GM18861 (cell line): ENCODE data around the gene GREB1L.
A peak's percentile ranks its signal among the peaks of the same experiment; 100 is the strongest.

ENCODE experiments used
- ATAC-seq: cut with Tn5 transposase; IDR thresholded peaks from one replicate; pipeline ENCODE4 v1.9.1; 2021; ENCODE audit not compliant: unreplicated experiment

The GREB1L gene

DNA sequence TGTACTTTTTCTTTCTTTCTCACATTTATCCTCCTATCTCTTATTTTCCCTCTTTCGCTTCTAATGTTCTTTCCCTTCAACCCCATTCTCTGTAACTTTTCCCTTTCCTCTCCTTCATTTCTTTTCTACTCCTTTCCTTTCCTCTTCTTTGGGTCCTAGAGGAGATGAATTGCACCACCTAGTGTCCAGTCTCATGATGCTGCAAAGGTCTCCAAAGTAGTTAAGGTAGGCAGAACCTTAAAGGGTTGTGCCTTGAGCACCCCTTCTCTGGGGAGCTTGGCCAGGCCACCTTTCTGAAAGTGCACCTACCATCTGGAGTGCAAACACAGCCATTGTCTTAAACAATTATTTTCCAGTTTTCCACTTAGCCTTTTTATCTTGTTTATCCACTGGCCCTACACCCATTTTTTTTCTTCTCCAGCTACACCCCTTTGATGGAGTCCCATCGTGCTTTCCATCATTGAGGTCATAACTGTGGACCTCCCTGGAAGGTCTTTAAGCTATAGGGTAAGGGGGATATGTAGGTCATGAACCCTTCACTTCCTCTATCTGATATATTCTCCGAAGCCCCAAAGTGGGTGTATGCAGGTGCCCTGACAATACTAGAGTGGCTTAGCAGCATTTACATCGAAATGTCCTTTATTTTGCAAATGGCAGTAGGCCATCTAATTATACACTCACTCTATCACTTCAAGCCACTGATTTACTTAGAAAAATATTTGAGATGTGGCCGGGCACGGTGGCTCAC, 202.6 kb downstream of the GREB1L start:
- peak; percentile 49 for ATAC-seq

DNA sequence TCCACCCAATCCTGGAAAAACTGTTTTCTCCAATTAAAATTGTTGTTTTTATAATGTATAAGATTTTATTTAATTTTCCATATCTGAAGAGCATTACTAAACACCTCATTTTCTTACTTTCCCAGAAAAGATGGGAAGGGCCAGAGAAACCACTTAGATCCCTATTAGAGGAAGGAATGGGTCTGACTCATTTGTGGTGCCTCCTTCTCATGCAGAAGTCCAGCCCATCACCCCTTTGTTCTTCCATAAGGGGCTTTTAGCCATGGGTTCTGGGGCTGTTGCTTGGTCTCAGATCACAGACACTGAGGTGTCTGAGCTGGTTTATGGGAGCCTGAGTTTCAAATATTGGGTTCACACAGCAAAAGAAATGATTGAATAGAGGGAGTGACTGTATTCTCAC, 206.3 kb downstream of the GREB1L start:
- ATAC-seq: no peak

DNA sequence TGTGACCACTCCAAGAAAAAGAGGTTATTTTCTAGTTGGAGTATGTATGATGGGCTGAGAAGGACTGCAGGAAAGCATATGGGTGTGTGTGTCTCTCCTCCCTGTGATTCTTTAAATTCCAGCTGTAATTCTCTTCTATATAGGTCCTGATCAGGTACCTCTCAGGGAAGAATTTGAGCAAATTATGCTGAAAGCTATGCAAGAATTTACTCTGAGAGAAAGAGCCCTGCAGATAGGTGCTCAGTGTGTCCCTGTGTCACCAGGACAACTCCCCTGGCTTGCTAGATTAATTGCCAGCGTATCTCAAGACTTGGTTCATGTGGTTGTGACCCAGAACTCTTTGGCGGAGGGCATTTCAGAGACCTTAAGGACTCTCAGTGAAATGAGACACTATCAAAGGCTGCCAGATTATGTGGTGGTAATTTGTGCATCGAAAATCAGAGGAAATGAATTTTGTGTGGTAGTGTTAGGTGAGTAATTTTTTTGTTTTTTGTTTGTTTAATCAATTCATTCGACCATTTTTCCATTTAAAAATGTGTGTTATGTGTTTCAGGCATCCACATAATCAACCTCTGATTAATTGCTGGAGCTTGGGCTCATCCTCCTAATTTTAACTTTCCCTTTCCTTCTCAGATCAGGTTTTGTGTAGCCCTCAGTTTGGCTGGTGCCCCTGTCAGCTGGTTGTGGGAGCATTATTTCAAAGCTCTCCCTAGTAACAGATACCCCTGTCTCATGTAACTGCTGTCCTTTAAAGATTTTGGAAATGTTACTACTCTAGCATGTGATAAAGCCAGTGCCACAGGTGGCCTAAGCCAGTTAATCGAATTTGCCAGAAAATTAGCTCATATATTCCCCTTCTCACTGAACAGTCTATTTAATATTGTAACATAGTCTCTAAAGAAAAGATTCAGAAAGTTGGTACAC, 207.6 kb downstream of the GREB1L start:
- no peak for ATAC-seq

DNA sequence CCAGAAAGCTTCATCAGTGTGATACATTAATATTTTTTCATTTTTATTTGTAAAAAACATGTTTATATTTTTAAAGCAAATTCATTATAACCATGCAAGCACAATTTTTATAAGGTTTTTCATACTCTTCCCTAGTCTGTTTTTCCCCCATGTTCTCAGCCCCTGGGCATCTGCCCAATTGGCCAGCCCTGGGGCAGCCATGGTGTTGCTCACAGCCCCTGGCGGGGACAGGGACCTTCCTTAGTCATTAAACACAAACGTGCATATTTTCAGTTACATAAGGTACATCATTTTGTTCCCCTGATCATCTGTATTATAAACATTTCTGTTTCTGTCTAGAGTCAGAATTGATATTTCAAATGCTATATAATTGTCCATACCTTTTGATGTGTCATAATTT, 208.5 kb downstream of the GREB1L start:
- ATAC-seq: no peak

DNA sequence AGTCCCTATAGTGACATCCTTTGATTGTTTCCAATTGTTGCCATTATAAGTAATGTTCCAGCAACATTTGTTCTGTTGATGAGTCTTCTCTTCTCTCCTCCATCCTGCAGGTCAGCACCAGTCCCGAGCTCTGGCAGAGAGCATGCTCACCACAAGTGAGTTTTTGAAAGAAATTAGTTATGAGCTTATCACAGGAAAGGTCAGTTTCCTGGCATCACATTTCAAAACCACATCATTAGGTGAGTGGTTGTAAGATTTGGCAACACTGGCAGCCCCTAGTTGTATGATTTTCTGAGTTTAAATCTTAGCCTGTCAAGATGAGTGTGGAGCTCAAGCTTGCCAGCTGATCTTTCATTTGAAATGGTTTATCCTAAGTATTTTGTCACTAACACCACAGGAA, 208.9 kb downstream of the GREB1L start:
- no peak for ATAC-seq

DNA sequence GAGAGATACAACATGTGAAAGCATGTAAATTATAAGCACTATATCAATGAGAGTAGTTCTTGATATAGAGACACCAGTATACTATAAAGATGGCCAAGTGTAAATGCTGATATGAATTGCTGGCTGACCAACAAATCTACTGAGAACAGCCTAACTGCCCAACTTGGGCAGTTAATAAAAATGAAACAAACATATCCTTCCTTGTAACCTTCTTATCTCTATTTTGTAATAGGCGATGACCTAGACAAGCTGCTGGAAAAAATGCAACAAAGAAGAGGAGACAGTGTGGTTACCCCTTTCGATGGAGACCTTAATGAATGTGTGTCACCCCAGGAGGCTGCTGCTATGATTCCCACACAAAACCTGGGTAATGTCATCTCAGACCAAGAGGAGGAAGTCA, 209.8 kb downstream of the GREB1L start:
- no peak for ATAC-seq

DNA sequence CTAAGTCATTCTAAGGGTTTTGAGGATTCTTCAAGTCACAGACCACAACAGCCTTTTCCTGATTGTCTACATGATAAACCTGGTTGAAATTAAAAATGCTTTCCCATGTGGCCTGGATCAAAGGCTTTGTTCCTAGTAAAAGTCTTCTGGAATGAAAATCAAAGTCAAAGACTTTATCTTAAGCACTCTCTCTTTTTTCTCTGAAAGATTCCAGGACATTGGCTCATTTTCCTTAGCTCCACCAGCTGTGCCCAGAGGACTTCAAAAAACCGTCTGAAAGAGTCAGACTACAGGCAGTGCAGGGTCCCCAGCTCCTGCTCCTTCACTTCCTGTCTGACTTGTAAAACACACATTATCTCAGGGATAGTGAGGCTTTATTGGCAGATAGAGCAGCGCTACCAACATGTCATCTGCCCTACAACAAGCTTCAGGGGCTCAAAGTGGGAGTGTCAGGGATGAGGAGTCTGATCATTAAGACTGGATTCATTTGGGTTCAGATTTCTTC, 210.3 kb downstream of the GREB1L start:
- ATAC-seq: no peak

DNA sequence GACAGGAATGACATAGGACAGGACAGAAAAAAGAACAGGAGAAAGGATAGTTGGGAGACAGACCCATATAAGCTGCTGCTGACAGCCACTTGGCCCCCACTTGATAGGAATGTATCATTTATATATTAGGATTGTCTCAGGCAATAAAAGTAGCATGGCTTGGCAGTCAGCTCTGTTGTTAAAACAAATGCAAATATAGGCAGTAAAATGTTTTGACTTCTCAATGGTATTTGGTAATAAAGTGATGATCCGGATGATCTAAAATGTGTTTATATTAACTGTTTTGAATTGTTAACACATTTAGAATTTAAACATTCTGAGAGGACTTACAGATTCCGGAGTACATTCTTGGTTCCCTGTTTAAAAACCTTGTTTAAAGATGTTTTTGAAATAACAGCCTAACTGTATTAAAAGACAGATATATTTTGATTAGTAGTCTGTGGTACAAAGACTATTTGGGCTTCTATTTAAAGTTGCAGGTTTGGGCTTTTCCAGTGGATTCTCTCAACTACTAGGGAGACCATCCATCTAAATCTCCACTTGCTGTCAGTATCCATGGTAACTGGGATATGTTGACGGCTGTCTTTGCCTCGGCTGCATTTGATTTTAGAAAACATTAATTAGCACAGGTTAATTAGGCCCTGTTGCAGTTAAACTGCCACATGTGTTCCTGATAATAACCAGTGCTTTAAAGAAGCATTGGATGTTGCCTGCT, 210.9 kb downstream of the GREB1L start:
- no peak for ATAC-seq

DNA sequence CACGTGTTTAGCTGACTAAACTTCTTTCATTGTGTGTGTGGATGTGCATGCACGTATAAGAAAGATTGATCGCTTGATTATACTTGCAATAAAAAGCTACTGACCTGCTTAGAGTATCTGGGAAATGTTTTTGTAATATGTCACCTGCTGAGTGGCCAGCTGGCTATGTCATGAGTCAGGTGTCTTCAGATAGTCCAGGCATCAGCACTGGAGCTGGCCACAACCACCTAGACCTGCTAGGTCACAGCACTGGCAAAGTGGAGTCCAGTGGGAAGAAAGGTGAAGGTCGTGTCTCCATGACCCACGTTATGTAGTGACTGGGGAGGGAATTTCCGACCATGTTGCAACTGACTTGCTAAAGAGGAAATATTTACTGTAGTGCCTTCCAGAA, 211.5 kb downstream of the GREB1L start:
- no peak for ATAC-seq

DNA sequence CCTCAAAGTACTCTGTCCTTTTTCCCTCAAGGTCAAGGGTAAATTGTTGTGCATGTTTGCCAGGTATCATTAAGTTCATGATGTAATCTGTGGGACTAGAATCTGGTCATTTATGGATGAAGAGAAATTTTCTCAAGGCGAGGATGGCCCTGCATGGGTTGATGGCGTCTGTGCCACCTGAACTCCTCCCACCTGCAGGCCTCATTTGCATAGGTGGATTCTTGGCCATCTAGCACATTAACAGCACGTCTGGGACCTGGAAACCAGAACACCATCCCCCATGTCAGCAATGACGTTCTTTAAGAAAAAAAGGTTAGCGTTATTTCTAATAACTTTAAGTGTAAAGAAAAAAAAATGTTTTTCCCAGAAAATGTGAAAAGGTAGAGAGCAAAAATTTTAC, 212.7 kb downstream of the GREB1L start:
- ATAC-seq: no peak

DNA sequence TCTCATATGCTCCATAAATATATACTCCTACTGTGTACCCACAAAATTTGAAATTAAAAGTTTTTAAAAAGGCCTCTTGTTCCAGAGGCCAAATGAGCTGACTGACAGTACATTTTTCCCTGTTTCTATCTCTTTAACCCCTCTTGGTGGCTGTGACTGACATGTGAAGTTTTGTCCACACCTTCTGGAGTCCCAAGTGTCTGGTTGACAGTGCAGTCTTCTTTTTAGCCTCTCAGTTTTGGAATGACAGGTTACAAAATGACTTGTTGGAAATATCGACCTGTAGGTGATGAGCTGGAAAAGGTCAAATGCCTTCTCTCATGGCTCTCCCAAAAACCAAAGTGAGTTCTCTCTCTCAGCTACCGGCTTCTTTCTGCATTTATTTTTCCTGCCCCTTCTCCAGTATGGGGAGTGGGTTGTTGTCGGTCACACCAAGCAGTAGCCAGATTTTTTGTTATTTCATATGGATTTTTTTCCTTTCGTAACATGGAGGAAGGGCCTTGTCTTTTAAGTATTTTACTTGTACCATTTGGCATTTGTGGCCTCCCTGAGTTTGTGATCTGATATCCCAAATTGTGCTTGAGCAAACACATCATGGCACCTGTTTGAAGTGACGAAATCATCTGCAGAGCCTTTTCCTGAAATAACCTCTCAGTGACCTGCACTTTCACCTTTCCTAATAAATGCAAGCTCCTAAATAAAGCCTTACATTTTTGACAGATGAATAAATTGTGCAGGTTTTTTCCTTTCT, 214.6 kb downstream of the GREB1L start:
- no peak for ATAC-seq

DNA sequence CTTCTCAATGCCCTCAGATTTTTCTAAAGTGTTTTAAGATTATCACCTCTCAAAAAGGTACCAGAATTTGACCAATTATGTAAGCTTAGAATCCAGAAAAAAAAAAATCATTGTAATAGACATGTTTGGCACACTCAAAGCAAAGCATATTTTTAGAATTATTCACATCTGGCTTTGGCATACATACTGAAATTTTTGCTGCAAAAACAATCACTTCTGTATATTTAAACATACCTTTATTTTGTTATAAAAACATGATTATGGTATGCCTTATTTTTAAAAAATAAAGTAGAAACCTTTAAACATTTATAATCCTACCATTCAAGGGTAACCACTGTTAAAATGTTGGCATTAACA, 215.1 kb downstream of the GREB1L start:
- no peak for ATAC-seq

DNA sequence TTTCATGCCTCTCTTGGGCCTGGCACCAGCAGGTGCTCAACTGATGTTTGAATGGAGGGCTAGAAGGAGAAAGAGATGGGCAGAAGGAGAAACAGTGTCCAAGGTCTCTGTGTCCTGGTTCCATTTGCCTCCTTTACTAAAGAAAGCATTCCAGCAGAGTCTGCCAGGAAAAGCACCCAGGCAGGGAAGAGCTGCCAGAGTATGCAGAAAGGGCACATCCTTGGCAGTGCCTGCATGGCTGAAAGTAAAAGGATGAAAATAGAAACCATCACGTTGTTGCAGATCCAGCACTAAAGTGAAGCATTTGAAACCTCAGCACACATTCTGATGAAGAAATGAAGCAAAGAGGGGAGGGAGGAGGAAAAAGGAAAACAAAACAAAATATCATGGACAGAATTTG, 216.3 kb downstream of the GREB1L start:
- no peak for ATAC-seq

DNA sequence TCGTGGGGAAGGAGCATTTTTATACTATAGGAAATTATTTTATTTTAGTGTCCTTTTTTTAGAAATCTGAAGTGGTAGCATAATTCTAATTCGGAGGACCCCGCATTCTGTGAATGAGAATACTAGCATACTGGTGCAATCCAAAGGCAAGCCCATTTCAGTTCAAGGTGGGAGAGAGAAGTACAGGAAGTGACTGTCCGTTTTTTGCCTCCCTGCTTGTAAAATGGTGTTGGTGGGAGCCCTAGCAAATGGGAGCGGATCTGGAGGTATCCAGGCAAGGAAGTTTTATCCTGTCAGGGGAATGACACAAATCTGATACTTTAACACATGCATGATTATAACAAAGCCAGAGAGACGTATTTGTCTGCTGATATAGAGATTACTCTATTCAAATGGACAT, 216.8 kb downstream of the GREB1L start:
- ATAC-seq: no peak

DNA sequence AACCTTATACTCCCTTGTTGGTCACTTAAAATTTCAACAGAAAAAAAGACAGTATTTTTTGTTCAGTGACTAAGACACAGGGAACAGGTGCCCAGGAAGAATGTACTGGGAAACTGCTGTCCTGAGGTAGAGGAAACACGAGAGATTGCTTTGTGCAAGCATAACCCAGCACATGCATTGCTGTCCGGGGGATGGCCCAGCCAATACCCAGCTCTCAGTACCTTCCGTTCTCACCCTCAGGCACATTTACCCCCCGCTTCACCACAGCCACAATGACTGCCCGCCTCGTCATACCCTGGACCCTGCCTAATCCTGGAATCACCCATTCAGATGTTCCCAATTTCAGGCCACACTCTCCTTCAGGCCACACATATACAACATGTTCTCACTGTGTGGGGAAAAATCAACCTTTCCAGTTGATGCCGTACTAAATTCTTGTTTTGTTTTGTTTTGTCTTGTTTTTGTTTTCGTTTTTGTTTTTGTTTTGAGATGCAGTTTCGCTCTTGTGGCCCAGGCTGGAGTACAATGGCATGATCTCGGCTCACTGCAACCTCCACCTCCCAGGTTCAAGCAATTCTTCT, 217.8 kb downstream of the GREB1L start:
- no peak for ATAC-seq

DNA sequence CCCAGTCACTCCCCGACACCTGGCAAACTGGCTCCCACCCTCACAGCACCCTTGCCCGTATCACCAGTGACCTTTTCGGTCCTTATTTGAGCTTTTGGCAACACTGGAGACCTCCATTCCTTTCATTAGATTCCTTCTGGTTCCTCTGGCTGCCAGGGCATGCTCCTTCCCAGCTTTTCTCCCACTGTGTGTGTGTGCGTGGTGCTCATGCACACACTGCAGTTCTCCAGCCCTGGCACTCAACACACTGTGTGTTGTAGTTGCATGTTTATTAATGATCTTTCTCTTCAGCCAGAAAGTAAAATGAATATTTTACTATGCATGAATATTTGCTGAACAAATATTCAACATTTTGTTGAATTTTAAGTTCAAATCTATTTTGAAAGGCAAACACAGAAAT, 219.4 kb downstream of the GREB1L start:
- no peak for ATAC-seq

DNA sequence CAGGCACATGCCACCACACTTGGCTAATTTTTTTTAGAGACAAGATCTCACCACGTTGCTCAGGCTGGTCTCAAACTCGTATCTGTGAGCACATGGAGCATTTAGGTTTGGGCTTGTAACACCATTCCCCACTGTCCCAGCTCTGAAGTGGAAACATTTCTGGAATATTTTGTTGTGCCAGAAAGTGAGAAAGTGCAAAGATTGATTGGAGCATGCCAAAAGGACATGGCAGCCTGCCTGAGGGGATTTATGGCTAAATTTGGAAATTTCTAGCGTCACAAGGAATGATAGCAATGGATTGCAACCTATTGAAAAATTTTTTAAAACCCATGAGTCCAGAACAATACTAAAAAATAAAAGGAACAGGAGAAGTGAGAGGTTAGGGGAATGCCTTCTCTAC, 221.7 kb downstream of the GREB1L start:
- ATAC-seq: no peak

DNA sequence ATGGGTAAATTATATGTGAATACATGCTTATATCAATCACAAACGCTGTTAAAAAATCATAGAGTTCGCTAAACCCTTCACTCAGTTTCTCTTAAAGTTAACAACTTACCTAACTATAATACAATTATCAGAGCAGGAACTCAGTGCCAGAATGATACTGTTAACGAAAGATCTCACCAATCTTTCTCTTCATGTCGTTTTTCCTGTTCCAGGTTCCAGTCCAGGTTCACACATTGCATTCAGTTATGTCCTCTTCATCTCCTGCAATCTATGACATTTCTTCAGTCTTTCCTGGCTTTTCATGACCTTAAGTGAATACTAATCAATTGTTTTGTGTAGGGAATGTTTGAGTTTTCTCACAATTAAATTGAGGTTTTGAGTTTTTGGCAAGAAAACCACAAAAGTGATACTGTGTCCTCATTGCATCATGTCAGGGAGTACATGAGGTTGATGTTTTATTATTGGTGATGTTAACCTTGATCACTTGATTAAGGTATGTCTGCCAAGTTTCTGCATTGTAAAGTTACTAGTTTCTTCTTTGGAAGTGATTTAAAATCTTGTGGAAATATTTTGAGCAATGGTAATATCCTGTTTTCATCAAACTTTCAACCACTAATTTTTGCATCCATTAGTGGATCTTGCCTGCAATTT, 226.6 kb downstream of the GREB1L start:
- no peak for ATAC-seq

DNA sequence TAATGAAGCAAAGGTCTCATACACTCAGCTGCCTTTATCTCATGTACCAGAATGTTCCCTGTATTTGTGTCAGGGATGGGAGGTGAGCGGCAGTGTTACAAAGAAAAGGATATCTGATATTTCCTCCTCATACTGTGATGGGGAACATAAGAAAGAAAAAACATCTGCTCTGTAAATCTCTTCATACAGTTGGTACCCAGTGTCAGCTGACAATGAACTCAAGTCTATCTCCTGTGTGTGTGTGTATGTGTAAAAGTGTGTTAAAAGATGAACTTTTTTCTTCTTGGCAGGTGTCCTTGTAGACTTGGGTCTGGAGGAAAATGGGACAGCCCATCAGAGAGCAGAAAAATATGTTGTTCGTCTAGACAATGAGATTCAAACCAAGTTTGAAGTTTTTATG, 230.7 kb downstream of the GREB1L start:
- ATAC-seq: no peak

DNA sequence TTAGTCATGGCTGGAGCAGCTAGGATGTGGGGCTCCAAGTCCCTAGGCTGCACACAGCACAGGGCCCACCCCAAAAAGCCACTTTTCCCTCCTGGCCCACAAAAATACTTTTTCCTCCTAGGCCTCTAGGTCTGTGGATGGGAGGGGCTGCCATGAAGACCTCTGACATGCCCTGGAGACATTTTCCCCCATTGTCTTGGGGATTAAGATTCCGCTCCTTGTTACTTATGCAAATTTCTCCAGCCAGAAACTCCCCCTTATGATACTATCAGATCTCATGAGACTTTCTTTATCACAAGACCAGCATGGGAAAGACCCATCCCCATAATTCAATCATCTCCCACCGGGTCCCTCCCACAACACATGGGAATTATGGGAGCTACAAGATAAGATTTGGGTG, 232.6 kb downstream of the GREB1L start:
- no peak for ATAC-seq
